HG02642 (cell line): ENCODE measurements around the gene HOXC9.

Source experiments
- ATAC-seq: cut with Tn5 transposase; IDR thresholded peaks from one replicate; pipeline ENCODE4 v1.9.1; 2021; ENCODE audit warnings: mild to moderate bottlenecking; ENCODE audit not compliant: unreplicated experiment, poor library complexity

The HOXC9 gene

DNA sequence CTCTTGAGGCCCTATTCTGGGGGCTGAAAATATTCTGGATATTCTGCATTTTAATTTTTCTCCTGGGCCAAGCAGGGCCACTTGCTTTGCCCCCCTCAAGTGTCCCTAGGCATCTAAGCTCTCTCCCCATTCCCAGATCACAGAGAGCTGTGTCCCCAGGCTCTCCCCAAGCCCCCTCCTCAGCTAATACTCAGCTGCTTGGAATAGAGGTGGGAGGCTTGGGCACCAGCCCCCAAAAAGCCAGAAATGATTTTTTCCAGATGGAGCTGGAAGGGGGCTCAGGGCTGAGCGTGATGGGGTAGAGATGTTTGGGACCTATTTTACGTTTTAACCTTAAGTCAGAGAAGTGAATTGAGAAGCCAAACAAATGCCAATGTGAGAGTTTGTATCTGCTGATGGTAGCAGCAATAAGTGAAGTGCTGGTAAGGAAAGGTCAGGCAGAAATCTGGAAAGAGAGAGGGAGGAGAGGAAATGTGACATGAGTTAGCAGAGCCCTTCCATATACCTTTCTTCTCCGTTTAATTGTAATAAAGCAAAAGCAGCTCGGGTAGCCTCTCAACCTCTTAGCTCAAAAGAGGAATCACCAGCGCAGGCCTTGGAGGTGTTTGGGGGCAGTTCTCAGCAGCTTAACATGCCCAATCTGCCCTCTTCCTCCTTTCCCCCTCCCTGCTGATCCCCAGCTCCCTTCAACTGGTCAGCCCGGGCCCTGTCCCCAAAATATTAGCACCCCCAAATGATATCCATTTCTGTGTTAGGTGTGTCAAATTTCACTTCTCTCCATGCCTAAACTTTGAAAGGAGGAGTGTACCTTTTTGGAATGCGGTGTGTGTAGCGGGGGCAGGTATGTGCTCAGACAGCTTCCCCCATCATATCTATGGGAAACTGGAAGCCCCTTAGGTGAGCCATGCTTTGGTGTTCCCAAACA is 23.3 kb downstream of the HOXC9 start:
- ATAC-seq: no peak

DNA sequence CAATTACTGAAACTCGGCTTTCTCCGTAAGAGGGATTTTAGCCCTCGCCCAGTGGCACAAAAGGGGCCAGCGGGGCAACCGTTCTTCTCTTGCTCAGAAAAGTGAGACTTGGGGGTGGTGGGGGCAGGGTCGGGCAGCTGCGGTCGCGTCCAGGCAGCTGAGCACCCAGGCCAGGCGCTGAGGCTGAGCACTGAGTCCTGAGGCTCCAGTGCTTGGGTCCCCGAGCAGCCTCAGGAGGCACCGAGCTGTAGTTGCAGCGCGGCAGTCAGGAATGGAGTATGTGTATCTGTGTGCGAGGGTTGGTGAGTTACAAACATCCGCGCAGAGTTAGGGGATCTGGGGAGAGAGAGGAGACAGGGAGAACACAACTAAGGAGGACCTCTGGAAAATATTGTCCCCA is 24.2 kb downstream of the HOXC9 start:
- ATAC-seq: no peak

DNA sequence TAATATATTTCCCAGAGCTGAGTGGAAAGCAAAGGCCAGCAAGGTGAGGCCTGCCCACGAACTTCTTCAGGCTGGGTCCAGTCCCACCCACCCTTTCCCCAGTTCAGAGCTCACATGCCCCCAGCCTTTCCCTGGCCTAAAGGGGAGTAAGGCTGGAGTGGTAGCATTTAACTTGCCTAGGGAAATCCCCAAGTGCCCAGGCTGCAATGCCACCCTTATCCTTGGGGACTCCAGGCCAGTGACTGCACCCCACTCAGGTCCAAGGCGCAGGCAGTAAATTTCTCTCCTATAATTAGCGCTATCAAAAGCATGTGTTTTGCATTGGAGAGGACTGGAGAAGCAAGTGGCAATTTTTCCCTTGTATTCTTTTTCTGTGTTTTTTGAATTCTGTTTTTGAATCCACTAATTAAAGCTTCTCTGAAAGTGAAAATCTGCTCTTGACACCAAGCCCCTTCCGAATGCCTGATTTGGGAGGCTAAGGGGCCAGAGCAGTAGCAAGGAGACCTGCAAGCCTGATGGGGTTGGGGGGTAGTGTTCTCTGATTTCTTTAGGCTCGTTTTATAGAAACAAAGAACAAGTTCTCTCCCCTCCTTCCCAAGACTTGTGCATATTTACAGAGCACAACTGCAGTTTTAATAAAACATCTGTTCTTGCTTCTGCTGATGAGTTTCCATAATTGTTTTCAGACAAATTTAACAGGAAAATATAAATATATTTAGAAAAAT is 24.8 kb downstream of the HOXC9 start:
- no peak for ATAC-seq

DNA sequence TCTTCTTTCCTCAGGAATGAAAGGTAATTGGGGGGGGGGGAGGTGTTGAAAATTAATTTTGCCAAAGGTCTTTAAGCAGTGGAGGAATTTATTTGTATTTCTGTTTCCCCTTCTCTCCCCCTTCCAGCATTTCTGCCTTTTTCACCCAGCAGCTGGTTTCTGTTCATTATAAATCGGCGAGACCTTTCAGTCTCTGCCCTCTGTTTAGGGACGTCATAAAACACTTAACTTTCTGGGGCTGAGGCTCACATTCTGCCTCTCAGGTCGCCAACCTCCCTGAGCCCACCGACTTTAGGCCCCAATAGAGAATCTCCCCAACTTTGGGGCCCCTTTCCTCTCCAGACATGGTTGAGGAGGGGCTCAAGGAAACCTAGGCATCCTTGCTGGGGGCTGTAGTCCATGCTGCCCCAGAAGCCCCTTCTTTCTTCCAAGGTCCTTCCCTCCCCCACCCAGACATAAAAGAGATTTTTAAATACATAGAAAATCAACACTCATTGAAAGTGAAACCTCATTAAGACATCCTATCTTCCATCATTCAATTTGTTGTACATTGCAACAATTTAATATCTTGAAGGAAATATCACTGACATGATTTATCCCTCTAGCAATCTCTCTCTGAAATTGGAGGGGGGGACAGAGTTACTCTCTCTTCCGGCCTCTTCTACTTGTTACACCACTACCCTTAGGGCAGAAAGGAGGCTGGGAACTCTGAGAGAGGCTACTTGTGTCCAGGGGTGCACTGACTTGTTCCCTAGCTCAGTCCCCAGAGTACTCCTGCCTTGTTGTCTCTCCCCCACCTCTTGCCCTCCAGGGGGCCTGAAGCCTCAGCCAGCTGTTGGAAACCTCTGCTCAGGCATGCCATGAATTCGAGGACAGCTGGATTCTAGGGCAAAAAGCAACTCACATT is 25.8 kb downstream of the HOXC9 start:
- no peak for ATAC-seq

DNA sequence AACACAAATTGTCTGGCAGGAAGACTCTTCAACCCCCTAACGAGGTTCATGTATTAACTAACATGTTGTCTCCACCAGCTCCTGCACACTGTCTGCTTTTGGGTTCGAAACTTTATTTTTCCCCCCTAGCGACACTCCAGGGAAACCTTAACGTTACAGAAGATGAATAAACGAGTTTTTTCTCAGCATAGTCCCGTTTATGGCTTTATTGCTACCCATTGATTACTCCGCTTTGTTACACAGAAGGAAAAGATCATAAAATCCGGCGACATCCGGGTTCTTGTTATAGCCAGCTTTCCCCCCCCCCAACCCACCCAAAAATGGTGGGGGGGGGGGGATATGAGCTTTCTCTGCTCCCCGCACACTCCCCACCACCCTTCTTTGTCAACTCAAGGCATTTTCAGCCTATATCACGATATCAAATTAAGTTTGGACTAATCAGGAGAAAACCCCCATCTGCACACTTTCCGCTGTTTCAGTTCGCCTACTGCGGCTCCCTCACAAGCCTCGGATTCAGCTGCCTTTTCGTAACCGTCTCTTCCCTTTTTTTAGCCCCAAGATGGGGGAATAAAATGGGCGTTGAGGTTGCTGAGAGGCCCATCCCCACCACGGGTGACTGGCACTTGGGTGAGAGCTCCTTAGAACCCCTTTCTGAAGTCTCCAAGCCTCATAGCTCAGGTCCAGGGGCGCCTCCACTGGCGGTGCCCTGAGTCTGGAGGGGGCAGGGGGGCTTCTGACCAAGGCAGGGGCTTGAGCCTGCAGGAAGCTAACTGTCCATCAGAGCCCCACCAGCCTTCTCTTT is 26.9 kb downstream of the HOXC9 start:
- no peak for ATAC-seq

DNA sequence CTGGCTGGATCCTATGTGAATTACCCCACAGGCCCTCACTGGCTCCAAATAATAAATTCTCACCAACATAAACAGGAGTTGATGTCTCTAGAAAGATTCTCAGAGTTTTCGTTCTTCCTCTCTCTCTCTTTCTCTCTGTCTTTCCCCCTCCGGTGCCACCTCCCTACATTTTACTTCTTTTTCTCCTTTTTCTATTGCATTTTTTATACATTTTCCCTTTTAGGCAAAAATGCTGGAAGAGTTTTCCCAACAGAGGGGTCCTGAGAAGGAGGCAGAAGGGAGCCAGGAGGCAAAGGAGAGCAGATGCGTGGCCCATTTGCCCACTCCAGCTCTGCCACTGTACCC is 27.5 kb downstream of the HOXC9 start:
- no peak for ATAC-seq

DNA sequence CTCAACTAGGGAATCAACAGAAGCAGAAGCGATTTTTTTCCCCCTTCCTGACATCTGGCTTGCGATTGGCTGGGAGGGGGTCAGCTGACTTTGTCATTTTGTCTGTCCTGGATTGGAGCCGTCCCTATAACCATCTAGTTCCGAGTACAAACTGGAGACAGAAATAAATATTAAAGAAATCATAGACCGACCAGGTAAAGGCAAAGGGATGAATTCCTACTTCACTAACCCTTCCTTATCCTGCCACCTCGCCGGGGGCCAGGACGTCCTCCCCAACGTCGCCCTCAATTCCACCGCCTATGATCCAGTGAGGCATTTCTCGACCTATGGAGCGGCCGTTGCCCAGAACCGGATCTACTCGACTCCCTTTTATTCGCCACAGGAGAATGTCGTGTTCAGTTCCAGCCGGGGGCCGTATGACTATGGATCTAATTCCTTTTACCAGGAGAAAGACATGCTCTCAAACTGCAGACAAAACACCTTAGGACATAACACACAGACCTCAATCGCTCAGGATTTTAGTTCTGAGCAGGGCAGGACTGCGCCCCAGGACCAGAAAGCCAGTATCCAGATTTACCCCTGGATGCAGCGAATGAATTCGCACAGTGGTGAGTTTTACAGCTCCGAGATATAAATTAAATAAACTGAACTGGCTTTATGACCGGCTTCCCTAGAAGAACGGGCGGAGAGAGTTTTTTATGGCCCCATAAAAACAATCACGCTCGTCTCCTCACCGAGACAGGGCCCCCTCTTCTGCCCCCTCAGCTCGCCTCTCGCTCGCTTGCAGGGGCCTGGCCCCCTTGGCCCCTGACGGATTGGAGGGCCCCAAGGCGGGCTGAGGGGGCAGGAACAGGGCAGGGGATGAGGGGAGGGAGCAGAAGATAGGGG is 28.6 kb downstream of the HOXC9 start, which contains the start of gene HOXC6:
Gene HOXC6, plus strand, starts transcription at position 127 of the 888 bp plus-strand sequence. Its CDS starts 82 bp downstream, at position 209.
- no peak for ATAC-seq

DNA sequence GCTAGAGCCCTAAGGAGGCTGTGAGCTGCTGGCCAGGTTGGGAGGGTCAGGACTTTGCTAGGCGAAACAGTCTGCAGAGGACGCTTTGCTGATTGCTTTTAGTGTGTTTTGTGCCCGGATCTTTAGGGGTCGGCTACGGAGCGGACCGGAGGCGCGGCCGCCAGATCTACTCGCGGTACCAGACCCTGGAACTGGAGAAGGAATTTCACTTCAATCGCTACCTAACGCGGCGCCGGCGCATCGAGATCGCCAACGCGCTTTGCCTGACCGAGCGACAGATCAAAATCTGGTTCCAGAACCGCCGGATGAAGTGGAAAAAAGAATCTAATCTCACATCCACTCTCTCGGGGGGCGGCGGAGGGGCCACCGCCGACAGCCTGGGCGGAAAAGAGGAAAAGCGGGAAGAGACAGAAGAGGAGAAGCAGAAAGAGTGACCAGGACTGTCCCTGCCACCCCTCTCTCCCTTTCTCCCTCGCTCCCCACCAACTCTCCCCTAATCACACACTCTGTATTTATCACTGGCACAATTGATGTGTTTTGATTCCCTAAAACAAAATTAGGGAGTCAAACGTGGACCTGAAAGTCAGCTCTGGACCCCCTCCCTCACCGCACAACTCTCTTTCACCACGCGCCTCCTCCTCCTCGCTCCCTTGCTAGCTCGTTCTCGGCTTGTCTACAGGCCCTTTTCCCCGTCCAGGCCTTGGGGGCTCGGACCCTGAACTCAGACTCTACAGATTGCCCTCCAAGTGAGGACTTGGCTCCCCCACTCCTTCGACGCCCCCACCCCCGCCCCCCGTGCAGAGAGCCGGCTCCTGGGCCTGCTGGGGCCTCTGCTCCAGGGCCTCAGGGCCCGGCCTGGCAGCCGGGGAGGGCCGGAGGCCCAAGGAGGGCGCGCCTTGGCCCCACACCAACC is 29.8 kb downstream of the HOXC9 start:
- ATAC-seq: no peak

DNA sequence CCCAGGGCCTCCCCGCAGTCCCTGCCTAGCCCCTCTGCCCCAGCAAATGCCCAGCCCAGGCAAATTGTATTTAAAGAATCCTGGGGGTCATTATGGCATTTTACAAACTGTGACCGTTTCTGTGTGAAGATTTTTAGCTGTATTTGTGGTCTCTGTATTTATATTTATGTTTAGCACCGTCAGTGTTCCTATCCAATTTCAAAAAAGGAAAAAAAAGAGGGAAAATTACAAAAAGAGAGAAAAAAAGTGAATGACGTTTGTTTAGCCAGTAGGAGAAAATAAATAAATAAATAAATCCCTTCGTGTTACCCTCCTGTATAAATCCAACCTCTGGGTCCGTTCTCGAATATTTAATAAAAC is 30.5 kb downstream of the HOXC9 start:
- ATAC-seq: no peak

DNA sequence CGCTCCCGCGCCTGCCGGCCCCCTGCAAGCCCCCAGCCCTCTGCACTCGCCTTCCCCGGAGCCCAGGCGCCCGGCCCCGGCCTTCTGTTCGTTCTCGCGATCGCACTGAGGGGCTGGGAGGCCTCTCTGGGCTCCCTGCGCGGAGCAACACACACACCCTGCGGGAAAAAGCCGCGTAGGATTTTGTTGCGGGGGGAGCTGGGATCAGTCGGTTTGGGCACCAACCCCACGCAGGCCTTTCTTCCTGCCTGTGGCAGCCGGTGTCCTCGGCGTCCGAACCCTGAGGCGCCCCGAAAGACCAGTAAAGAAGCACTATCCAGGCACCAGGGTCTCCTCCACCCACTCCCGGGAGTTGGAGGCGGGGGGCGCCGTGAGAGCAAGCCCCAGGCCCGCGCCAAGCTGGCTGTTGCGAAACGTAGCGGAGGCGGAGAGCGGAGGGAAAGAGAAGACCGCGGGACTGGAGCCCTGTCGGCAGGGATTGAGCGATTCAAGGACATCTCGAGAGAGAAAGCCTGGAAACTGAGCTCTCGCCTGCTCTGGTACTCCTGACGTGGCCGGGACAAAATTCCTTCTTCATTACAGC is 31.0 kb downstream of the HOXC9 start:
- no peak for ATAC-seq

DNA sequence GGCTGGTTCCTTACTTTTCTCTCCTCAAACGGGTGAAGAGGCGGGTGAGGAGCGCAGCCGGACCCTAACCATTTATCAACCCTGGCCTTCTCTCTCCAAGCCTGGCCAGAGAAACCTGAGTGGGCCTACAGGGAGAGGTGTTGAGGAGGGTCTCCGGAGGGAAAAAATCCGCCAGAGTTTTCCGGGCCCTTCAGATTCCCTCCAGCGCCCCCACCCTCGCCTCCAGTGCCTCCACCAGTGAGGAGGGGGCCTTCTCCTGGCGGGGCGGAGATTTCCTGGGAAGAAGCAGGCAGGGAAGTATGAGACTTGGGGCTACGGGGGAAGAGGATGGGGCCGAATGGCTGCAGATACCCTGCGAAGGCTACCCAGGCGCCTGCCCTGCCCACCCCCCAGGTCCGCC is 31.5 kb downstream of the HOXC9 start:
- ATAC-seq: no peak

DNA sequence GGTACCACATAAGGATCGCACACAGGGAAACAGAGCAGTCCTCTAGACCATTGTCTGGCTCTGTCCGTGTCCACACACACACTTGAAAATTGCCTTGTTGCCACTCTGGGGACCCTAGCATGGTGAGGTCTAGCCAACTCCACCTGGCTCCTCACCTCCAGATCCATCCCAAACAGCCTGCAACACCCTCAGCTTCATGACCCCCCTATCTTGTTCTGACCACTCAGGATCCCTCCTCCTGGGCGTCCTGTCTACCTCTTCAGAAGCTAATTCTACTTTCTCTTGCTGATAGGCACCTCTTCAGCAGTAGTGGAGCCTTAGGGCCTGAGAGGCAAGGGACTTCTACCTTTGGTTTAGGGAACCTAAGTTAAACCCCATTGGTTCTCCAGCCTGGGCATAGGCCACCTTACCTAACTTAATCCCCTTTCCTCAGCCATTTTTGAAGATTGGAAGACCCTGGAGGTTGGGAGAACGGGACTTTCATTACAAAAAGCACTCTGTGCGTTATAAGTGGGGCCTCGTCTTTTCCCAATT is 32.2 kb downstream of the HOXC9 start:
- ATAC-seq: no peak

DNA sequence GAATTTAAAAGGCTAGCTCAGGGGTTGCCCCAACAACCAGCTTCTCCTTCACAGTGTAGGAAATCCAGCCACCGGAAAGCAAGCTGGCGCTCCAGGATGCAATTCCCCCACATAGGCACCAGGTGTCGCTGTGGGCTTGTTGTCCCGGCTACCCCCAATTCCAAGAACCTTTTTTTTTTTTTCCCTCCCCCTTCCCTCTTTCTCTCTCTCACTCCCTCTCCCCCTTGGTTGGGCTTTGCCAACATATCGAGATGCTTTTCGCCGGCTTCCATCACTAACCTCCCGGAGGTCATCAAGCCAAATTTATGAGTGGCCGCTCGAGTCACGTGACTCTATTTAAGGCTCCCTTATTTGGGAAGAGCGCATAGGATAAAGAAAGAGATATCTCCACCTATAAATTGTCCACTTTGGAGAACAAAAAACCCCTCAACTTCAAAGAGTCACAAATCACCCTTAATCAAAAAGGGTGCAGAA is 32.7 kb downstream of the HOXC9 start, which contains the start of gene HOXC5:
Gene HOXC5, plus strand, starts transcription at position 424 of the 474 bp plus-strand sequence. CDS start 73 bp downstream, outside the sequence.
- ATAC-seq: no peak

DNA sequence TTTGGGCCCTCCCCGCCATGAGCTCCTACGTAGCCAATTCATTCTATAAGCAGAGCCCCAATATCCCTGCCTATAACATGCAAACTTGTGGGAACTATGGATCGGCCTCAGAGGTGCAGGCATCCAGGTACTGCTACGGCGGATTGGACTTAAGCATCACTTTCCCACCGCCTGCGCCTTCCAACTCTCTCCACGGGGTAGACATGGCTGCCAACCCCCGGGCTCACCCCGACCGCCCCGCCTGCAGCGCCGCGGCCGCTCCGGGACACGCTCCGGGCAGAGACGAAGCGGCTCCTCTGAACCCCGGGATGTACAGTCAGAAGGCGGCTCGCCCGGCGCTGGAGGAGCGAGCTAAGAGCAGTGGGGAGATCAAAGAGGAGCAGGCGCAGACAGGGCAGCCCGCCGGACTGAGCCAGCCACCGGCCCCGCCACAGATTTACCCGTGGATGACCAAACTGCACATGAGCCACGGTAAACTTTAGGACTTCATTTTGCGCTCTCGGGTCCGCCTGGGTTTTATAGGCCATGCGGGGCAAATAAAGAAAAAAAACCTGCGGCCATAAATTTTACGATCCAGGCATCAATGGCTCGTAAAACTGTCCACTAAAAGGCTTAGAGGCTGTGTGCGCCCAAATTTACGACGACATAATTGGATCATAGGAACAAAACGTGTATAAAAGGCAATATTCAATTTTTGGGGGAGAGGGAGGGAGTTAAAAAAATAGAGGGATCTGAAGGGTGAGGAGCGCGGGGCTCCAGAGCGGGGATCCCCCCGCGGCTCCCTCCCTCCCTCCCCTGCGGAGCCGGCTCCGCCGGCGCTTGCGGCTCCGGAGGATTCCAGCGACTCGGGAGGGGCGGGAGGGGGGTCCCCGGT is 33.4 kb downstream of the HOXC9 start:
- no peak for ATAC-seq

DNA sequence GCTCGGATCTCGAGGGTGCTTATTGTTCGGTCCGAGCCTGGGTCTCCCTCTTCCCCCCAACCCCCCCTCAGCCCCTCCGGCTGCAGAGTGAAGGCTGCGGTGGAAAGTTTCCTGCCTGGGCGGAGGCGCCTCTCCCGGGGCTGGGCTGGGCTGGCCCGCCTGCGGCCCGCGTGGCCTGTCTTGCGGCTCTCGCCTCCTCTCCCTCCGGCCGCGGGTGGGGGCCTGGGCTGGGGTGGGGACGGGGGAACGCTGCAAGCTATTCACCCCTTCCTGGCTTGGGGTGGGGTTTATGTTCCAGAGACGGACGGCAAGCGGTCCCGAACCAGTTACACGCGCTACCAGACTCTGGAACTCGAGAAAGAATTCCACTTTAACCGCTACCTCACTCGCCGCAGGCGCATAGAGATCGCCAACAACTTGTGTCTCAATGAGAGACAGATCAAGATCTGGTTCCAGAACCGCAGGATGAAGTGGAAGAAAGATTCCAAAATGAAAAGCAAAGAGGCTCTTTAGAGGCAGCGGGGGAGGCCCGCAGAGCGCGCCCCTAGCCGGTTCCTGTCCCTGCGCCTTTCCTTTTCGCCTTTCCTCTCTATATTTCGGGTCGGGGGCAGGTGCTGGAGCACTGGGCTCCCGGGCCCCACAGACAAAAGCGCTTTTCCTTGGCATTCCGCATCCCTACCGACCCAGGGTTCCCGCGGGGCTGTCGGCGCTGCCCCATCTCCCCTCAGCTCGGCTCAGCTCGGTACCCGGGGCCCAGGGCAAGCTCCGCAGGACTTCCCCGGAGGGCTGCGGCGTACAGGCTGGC is 34.2 kb downstream of the HOXC9 start:
- ATAC-seq: no peak
